HepG2 (cell line): ENCODE measurements around the gene GABBR2.

Source experiments
- CTCF ChIP-seq: sonication (generic); formaldehyde crosslinking; IDR thresholded peaks from 2 replicates; pipeline ENCODE4 v1.5.0; 2020; ENCODE audit warnings: mild to moderate bottlenecking, missing genetic modification reagents, moderate library complexity
- ELF3 ChIP-seq: IDR thresholded peaks from 2 replicates; pipeline ENCODE4 v1.6.1; 2016; ENCODE audit warnings: missing genetic modification reagents, missing compliant biosample characterization
- ETV5 ChIP-seq: IDR thresholded peaks from 2 replicates; pipeline ENCODE4 v1.6.1; 2018; ENCODE audit warnings: missing biosample characterization, missing genetic modification reagents, inconsistent platforms, borderline replicate concordance
- KMT2A ChIP-seq: sonication (generic); formaldehyde crosslinking; IDR thresholded peaks from 2 replicates; pipeline ENCODE4 v1.4.0; 2020; ENCODE audit warnings: missing genetic modification reagents
- MXD3 ChIP-seq: IDR thresholded peaks from 2 replicates; pipeline ENCODE4 v1.6.1; 2016; ENCODE audit warnings: mild to moderate bottlenecking, missing biosample characterization, missing genetic modification reagents
- POLR2AphosphoS5 ChIP-seq: IDR thresholded peaks from 2 replicates; pipeline ENCODE4 v1.6.1; 2012; ENCODE audit warnings: low read depth, low read length
- SP140L ChIP-seq: sonication (generic); formaldehyde crosslinking; IDR thresholded peaks from 2 replicates; pipeline ENCODE4 v1.4.0; 2020; ENCODE audit warnings: missing genetic modification reagents, borderline replicate concordance

- no peak for TF ChIP-seq ELF3 (CRISPR knock-in tag)
- TF ChIP-seq CTCF (CRISPR knock-in tag), result no peak
- no peak for TF ChIP-seq ETV5 (CRISPR knock-in tag)
- no peak for TF ChIP-seq MXD3
- no peak for TF ChIP-seq SP140L (CRISPR knock-in tag)
- no peak for TF ChIP-seq POLR2AphosphoS5
- TF ChIP-seq KMT2A (CRISPR knock-in tag), result no peak
Measured at GRCh38 chr9:98551511-98552286, 157.0 kb downstream of the GABBR2 start.
